GM11168 (cell line): ENCODE measurements around the gene CDK16.

ENCODE experiments used
- in situ Hi-C: fragments of 300-500 bp; cut with MboI; formaldehyde crosslinking; loops from one replicate; pipeline ENCODE4 v1.12.0; 2022; ENCODE audit warnings: low sequenced_read_pairs; ENCODE audit not compliant: unreplicated experiment

Gene CDK16

DNA sequence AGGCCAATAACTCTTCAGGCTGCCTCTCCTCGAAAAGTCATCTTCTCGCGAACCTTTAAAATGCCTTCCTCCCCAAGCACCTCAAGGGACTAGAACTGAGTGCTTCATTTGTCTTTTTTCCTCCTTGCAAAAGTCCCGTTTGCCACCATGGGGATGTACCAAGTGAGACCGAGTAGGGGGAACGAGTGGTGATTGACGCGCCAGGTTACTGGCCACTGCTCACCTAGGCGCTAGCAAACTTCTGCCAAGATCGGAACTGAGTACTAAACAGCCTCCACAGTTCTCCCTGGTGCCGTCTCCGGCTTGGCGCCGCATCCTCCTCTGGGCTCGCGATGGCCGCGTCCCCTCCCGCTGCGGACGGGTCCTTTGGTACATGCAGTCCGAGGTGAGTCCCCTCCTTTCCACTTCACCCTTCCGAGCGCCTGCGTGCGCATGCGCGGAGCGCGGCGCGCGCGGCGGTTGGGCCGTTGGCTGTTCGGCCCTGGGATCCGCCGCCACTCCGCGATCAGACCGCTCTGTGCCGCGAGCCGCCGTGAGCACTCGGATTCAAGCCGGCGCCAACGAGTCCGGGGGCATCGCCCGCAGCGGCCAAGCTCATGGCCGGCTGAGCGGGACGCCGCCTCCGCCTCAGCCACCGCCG is at the start of gene CDK16:
TSS of gene CDK16 (plus strand) at position 402 of the 640 bp plus-strand sequence. CDS start 4,877 bp downstream, outside the sequence.
- in situ Hi-C loops: loop anchor here (25.0 kb wide), 1 partner anchor 169 kb away; no protein-coding TSS in a partner anchor

DNA sequence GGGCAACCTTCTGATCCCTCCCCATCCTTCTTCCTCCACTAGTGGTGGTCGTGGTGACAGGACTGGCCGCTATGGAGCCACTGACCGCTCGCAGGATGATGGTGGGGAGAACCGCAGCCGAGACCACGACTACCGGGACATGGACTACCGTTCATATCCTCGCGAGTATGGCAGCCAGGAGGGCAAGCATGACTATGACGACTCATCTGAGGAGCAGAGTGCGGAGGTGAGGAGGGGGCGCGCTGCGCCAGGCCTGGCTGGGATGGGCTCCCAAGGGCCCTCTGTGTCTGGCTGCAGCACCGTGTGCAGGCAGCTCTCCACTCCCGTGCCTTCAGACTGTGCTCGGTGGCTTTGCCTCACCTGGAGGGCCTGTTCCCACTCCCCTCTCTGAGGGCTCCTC is 49.2 kb upstream of the CDK16 start:
- in situ Hi-C loops: no loop called here

GRCh38 chrX:47169726-47170515 is 48.6 kb upstream of the CDK16 start:
- in situ Hi-C loops: no loop called here

DNA sequence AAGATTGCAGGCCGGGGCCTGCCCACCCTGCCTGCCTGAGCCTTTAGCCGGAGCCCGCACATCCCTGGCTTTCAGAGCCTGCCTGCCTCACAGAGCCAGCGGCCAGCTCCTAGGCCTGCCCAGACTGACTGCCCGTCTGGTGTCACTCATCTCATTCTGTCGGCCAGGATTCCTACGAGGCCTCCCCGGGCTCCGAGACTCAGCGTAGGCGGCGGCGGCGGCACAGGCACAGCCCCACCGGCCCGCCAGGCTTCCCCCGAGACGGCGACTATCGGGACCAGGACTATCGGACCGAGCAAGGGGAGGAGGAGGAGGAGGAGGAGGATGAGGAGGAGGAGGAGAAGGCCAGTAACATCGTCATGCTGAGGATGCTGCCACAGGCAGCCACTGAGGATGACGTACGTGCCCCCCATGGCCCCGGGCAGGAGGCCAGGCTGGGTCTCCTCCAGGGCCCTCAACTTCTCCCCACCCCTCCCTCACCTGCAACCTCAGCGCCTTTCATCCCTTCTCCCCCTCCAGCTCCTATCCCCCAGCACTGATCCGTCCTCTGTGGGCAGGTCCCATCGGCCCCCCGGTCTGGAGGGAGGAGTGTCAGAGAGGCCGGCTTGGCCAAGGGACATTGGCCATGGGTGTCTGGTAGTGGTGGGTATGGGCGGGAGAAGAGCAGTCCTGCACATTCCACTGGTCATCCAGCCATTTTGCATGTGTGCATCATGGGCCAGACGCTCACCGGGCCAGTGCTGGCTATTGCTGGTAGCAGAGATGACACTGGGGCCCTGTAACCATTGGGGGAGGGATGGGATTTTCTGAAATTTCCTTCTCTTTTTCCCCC is 47.4 kb upstream of the CDK16 start:
- in situ Hi-C loops: no loop called here

DNA sequence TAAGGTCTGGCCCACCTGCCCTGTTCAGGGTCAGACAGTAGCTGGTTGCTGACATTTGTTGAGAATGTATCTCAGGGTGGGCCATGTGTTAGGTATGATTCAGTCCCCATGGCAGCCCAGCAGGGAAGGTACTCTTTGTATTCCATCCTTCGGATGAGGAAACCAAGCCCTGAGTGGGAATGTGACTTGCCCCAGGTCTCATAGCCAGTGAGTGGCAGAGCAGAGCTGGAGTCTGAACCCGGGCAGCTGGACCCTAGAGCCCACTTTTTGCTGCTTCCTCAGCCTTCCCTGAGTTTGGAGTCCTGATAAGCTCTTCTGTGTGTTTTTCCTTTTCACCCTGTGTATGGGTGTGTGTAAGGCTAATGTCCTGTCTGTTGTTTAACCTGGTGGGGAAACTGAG is 46.5 kb upstream of the CDK16 start:
- in situ Hi-C loops: no loop called here

DNA sequence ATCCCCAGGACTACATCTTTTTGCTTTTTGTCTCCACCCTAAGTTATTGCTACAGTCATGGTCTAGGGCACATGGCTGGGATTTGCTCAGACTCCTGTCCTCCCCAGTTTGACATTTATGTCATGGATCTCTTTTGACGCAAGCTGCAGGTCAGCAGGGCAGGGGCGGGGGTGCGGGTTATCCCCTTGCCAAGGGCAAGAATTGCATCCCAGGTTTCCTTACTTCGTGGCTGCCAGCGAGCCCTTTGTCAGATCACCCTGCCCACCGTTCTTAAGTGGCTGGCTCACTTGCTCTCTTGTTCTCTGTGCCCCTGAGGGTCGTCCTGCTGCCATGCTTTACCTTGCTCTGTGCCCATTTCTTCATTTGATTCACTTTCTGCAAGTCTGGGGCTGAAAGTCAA is 45.9 kb upstream of the CDK16 start:
- in situ Hi-C loops: no loop called here

DNA sequence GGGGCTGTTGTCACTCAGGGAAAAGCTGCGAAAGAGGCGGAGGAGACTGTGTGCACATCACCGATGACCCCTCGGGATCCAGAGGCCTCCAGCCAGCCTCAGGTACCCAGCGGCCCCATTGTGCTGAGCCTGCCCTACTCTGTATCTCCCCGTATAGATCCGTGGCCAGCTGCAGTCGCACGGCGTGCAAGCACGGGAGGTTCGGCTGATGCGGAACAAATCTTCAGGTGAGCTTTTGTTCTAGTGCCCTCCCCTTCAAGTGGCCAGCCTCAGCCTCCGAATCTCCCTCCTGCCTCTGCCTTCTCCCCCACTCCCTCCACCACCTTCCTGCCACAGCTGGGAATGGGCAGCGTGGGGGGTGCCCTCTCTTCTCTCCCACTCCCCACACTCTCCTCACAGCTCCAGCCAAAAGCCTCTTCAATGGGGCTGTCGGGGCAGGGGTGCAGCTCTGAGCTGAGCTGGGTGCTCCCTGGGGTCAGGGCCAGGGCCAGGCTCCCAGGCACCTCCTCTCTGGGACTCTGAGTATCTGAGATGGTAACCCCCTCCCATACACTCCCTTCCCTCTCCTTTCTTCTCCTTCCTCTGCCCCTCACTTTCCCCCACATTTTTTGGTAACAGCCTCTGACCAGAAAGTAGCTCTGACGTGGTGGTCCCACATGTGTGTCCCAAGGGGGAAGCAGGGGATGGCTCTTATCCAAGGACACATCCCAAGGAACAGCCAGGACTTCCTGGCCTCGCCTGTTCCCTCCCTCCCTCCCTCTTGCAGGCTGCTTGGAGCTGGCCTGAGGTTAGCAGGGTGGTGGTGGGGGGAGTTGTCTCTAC is 45.3 kb upstream of the CDK16 start:
- in situ Hi-C loops: no loop called here

- in situ Hi-C loops: no loop called here
Observed at GRCh38 chrX:47174376-47174775, 44.1 kb upstream of the CDK16 start.

- in situ Hi-C loops: loop anchor here (25.0 kb wide), 1 partner anchor 337 kb away; no protein-coding TSS in a partner anchor
Observed at GRCh38 chrX:47174846-47175587, 43.5 kb upstream of the CDK16 start.

GRCh38 chrX:47175588-47175980 is 42.9 kb upstream of the CDK16 start:
- in situ Hi-C loops: loop anchor here (25.0 kb wide), 1 partner anchor 337 kb away; no protein-coding TSS in a partner anchor

DNA sequence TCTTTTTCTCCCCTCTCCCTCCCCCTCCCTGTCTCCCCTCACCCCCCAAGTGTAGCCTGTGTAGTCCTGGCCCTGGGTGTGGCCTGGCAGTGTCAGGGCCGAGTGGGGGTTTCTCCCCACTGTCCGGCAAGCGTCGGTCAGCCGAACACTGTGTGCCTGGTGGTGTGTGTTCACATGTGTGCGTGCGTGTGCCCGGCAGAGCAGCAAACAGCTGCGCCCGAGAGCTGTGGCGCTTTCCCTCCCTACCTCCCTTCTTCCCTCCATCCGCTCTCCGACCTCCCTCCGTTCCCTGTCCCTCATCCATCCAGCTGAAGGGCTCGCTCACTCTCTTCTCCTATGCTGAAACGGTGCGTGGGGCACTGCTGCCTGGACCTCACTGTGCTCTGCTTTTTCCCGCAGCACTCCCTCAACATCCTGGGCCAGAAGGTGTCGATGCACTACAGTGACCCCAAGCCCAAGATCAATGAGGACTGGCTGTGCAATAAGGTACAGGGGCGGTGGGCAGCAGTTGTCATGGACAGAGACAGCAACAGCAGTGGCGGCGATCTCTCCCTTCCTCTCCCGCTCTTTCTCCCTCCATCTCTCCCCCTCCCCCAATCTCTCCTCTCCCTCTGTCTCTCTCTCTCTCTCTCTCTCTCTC is 42.3 kb upstream of the CDK16 start:
- in situ Hi-C loops: loop anchor here (25.0 kb wide), 1 partner anchor 336 kb away; no protein-coding TSS in a partner anchor

DNA sequence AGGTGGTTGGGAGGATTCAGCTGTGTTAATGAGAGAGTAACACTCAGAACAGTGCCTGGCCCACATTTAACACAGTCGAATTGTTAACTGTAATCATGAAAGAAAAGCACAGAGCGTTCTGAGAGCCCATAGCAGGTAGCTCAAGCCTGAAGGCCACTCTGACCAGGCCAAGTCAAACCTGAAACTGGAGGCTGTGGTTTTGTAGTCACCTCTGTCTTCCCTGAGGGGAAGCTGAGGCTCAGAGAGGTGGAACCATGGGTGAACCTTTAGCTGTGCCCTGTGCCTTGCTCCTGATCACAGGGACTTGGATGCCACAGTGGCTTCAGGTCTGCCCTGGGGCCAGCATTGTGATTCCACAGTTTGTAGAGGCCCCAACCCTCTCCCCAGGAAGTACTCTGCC is 41.4 kb upstream of the CDK16 start:
- in situ Hi-C loops: loop anchor here (25.0 kb wide), 1 partner anchor 335 kb away; no protein-coding TSS in a partner anchor

DNA sequence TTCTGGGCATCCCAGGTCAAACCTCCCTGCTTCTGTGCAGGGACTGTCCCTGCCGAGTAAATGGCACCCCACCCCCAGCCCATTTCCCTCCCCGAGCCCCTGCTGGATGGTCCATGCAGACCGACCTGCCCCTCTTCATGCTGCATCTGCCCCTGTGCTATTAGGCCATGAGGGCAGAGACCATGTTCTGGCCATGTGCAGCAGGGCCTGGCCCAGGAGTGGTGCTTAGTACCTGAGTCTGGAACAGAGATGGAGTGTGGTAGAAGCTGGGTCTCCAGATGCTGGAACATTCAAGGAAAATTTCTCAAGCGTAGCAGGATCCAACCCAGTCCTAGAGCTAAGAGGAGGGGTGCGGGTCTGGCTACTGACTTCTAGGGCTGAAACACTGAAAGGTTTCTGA is 40.1 kb upstream of the CDK16 start:
- in situ Hi-C loops: loop anchor here (25.0 kb wide), 1 partner anchor 334 kb away; no protein-coding TSS in a partner anchor

GRCh38 chrX:47179221-47179927 is 39.1 kb upstream of the CDK16 start:
- in situ Hi-C loops: loop anchor here (25.0 kb wide), 1 partner anchor 333 kb away; no protein-coding TSS in a partner anchor

- in situ Hi-C loops: loop anchor here (25.0 kb wide), 1 partner anchor 332 kb away; no protein-coding TSS in a partner anchor
Observed at GRCh38 chrX:47179928-47180255, 38.6 kb upstream of the CDK16 start.

GRCh38 chrX:47180346-47180745 is 38.1 kb upstream of the CDK16 start:
- in situ Hi-C loops: loop anchor here (25.0 kb wide), 1 partner anchor 332 kb away; no protein-coding TSS in a partner anchor

GRCh38 chrX:47181301-47181700 is 37.2 kb upstream of the CDK16 start:
- in situ Hi-C loops: loop anchor here (25.0 kb wide), 1 partner anchor 331 kb away; no protein-coding TSS in a partner anchor
